Adrenal gland (tissue), 12 donors: ENCODE data around the gene RAMP3. TPM values are rescaled to one million over a fixed set of nuclear protein-coding genes. Genes with fewer than 3 reads are reported as not detected.

Experiments
- DNase-seq, 7 donors: peaks; one replicate each; pipeline ENCODE4 v3.0.0-alpha.2; 2019 to 2020
- H3K27ac ChIP-seq, 5 donors: fragments of 200-600 bp; sonication (generic) in 4 of 5; 1 replicate in 3 of 5; 2 replicates in 2 of 5; pipeline versions ENCODE4 v1.5.1 to v1.8.0; 2016 to 2020; ENCODE audit warnings: mild to moderate bottlenecking in 1 of 5
- H3K27me3 ChIP-seq: fragments of 200-600 bp; 2 replicates; pipeline ENCODE4 v1.8.0; 2021
- H3K36me3 ChIP-seq, 2 donors: fragments of 200-600 bp; replicated peaks in 1 of 2; 1 replicate in 1 of 2; 2 replicates in 1 of 2; pipeline versions ENCODE4 v1.5.1 to v1.8.0; 2018 to 2022
- H3K4me1 ChIP-seq, 2 donors: fragments of 200-600 bp; replicated peaks in 1 of 2; 1 replicate in 1 of 2; 2 replicates in 1 of 2; pipeline versions ENCODE4 v1.5.1 to v1.8.0; 2018 to 2021
- H3K4me3 ChIP-seq, 4 donors: fragments of 200-600 bp; sonication (generic) in 3 of 4; one replicate each; pipeline ENCODE4 v1.5.1; 2016 to 2018
- H3K9me3 ChIP-seq, 3 donors: fragments of 200-600 bp; sonication (generic) in 1 of 3; replicated peaks in 1 of 3; 1 replicate in 2 of 3; 2 replicates in 1 of 3; pipeline versions ENCODE4 v1.5.1 to v1.8.0; 2016 to 2021
- CTCF ChIP-seq, 6 experiments: fragments of 450-650 bp in 4 of 6; fragments of 200-600 bp in 2 of 6; sonication (generic) in 1 of 6; IDR thresholded peaks; 1 replicate in 5 of 6; 2 replicates in 1 of 6; pipeline versions ENCODE4 v1.5.1 to v1.8.0; 2016 to 2021; ENCODE audit warnings: antibody characterized with exemption in 6 of 6, mild to moderate bottlenecking in 2 of 6, moderate library complexity in 1 of 6
- POLR2A ChIP-seq, 2 donors: fragments of 450-650 bp; IDR thresholded peaks; one replicate each; pipeline ENCODE4 v1.6.1; 2017; ENCODE audit warnings: antibody characterized with exemption in 2 of 2, mild to moderate bottlenecking in 2 of 2, moderate library complexity in 1 of 2
- WGBS, 4 donors: extraction: QIAGEN DNeasy Blood & Tissue Kit in 2 of 4; methylation state at CpG; one replicate each; pipeline versions ENCODE4 v1.1.5 to v1.1.7; 2013 to 2017; 5-methylcytosine and 5-hydroxymethylcytosine counted together
- intact Hi-C, 2 donors: fragments of 100-400 bp; cut with DNase I; formaldehyde crosslinking; loops; one replicate each; pipeline versions ENCODE4 v1.14.1 to v1.15.0; 2022 to 2023
- polyA plus RNA-seq, 3 donors: library from polyadenylated mRNA; stranded (reverse); fragments of 200-250 nt in 2 of 3; fragments of 350-450 nt in 1 of 3; fragmentation: Illumina TruSeq in 1 of 3; extraction: RNeasy Lipid Tissue Mini Kit (QIAGEN cat#74804) in 1 of 3; gene quantifications; one replicate each; pipeline ENCODE4 v1.2.3, GENCODE V29; 2013 to 2014
- total RNA-seq, 9 donors: library from RNA; depleted of rRNA in 4 of 9; stranded (reverse); fragments of >200 nt in 4 of 9; fragments of 120-200 nt in 1 of 9; fragmentation: NEBNext Ultra II Directional in 1 of 9; extraction: Animal tissue kit (Norgen Biotek cat#: 25700) in 1 of 9; gene quantifications; one replicate each; pipeline versions ENCODE4 v1.1.0 to v1.2.4, GENCODE V29; 2013 to 2023
- donor health status: healthy with polysubstance abuse.
- donor health status: Bipolar disorder and iron deficiency.
- donor health status: DM: yes; HTN: yes; CAD: no.
- donor health status: DM: no; HTN: no; CAD: no.
- donor health status: DM: no; HTN: no; CAD: no.
- donor health status: DM: yes; HTN: yes; CAD: no.

RAMP3 gene
- total and polyA plus RNA-seq, 12 donors, result 5.6 to 134 (median 43.0) TPM

- no peaks in the 10 kb centered on the region for H3K27me3 ChIP-seq
- no peak overlapping the region for H3K4me3 ChIP-seq
- no peaks in the 10 kb centered on the region for H3K9me3 ChIP-seq
- TF ChIP-seq POLR2A (IDR thresholded peaks at IDR 0.05) (no peak), CTCF (IDR thresholded peaks at IDR 0.05) (no peak)
- H3K27ac ChIP-seq, result no peak overlapping the region
- no peak for DNase-seq
- WGBS, 4 donors, result 79 to 89% (median 85%) methylated on average over 4 of the region's 4 CpGs
- no peaks in the 10 kb centered on the region for H3K36me3 ChIP-seq
- no peaks in the 10 kb centered on the region for H3K4me1 ChIP-seq
- intact Hi-C loops, result no loop called here
Observed at GRCh38 chr7:45118292-45118691, 39.3 kb upstream of the RAMP3 start.

GRCh38 chr7:45118889-45119331 is 38.7 kb upstream of the RAMP3 start:
- no peaks in the 10 kb centered on the region for H3K27me3 ChIP-seq
- no peak for DNase-seq
- no peak for TF ChIP-seq CTCF (IDR thresholded peaks at IDR 0.05)
- WGBS, 4 donors, result 89 to 100% (median 100%) methylated on average over 2 to 3 of the region's 3 CpGs
- no peaks in the 10 kb centered on the region for H3K4me1 ChIP-seq
- H3K27ac ChIP-seq, result no peak overlapping the region
- intact Hi-C loops, result no loop called here
- H3K9me3 ChIP-seq, result no peaks in the 10 kb centered on the region
- H3K36me3 ChIP-seq, result no peaks in the 10 kb centered on the region
- H3K4me3 ChIP-seq, result no peak overlapping the region

- no peaks in the 10 kb centered on the region for H3K4me1 ChIP-seq
- no peaks in the 10 kb centered on the region for H3K36me3 ChIP-seq
- DNase-seq, result no peak
- intact Hi-C loops, result no loop called here
- no peak for TF ChIP-seq POLR2A (IDR thresholded peaks at IDR 0.05)
- no peak for TF ChIP-seq CTCF (IDR thresholded peaks at IDR 0.05)
- no peak overlapping the region for H3K27ac ChIP-seq
- H3K4me3 ChIP-seq, result no peak overlapping the region
- H3K27me3 ChIP-seq, result no peaks in the 10 kb centered on the region
- no peaks in the 10 kb centered on the region for H3K9me3 ChIP-seq
- 83 to 93% (median 86%) methylated on average over 3 of the region's 3 CpGs for WGBS, 4 donors
Observed at GRCh38 chr7:45119550-45119949, 38.0 kb upstream of the RAMP3 start.

- H3K9me3 ChIP-seq, result no peaks in the 10 kb centered on the region
- TF ChIP-seq CTCF (IDR thresholded peaks at IDR 0.05) (no peak), POLR2A (IDR thresholded peaks at IDR 0.05) (no peak)
Observed at GRCh38 chr7:45122975-45123860, 34.4 kb upstream of the RAMP3 start.

More at GRCh38 chr7:45122975-45123860, 34.4 kb upstream of the RAMP3 start:
- H3K27me3 ChIP-seq, result no peaks in the 10 kb centered on the region
- H3K4me1 ChIP-seq, result no peaks in the 10 kb centered on the region
- WGBS, 4 donors, result 73 to 85% (median 80%) methylated on average over 9 to 16 of the region's 16 CpGs
- DNase-seq, result no peak
- no peaks in the 10 kb centered on the region for H3K36me3 ChIP-seq
- H3K27ac ChIP-seq, result no peak overlapping the region
- intact Hi-C loops, result loop anchor here in 1 of 2 donors (1.0 kb wide), 1 partner anchor 41 kb away; no protein-coding TSS in a partner anchor
- no peak overlapping the region for H3K4me3 ChIP-seq
